DOHH2 (cell line): Measurements from ENCODE around the gene IGLON5.

Experiments
- CTCF ChIP-seq: fragments of 200-600 bp; sonication (generic); IDR thresholded peaks from one replicate; pipeline ENCODE4 v1.5.1; 2014; ENCODE audit warnings: antibody characterized with exemption, mild to moderate bottlenecking, low read depth, low read length; ENCODE audit not compliant: poor library complexity, severe bottlenecking
- EZH2phosphoT487 ChIP-seq: fragments of 200-600 bp; sonication (generic); IDR thresholded peaks from 2 replicates; pipeline ENCODE4 v1.6.1; 2017; ENCODE audit warnings: borderline replicate concordance, mild to moderate bottlenecking, antibody characterized with exemption, low read length, moderate library complexity, mixed read lengths

- TF ChIP-seq CTCF (no peak), EZH2phosphoT487 (no peak)
These were observed 10.2 kb upstream of the IGLON5 start for GRCh38 chr19:51301266-51301665.
